A549 (cell line): ENCODE data around the gene CRISPLD2. TPM values are rescaled to one million over a fixed set of nuclear protein-coding genes. Genes with fewer than 3 reads are reported as not detected.

Experiments
- ATAC-seq, 2 experiments: fragments of 200-7000 bp in 1 of 2; fragments of >200 bp in 1 of 2; cut with Nextera tagmentation in 1 of 2; cut with Tn5 transposase in 1 of 2; 3 replicates each; pipeline versions ENCODE4 v1.8.0 to v1.9.1; 2018 to 2020; ENCODE audit warnings: mild to moderate bottlenecking in 1 of 2, moderate library complexity in 1 of 2
- CTCF ChIA-PET: fragments of 300-600 bp; sonication (Branson Sonifier 250); formaldehyde crosslinking; extraction: SDS; loops from one replicate; lab custom pipeline; 2021; ENCODE audit warnings: antibody characterized with exemption, inconsistent platforms; lab: Yijun Ruan, JAX
- POLR2A ChIA-PET: fragments of 350-600 bp; formaldehyde crosslinking; extraction: SDS; loops from one replicate; lab custom pipeline; 2021; ENCODE audit warnings: antibody characterized with exemption, inconsistent platforms; lab: Yijun Ruan, JAX
- DNase-seq, 2 experiments: peaks; one replicate each; pipeline versions ENCODE4 v3.0.0 to v3.0.0-alpha.2; 2011 to 2016; ENCODE audit warnings: low read depth in 1 of 2, low spot score in 1 of 2
- FAIRE-seq: peaks from 2 replicates; lab custom pipeline; 2011; peaks lifted over from hg19 to GRCh38; lab: Jason Lieb, UNC
- H3K27ac ChIP-seq, 2 experiments: fragments of >200 bp; sonication (Bioruptor Twin); formaldehyde crosslinking; 3 replicates each; pipeline ENCODE4 v1.5.1; 2016 to 2017
- H3K4me1 ChIP-seq: fragments of >200 bp; sonication (Bioruptor Twin); formaldehyde crosslinking; 3 replicates; pipeline ENCODE4 v1.6.1; 2016
- H3K4me2 ChIP-seq: fragments of >200 bp; sonication (Bioruptor Twin); formaldehyde crosslinking; 3 replicates; pipeline ENCODE4 v1.6.1; 2016
- H3K4me3 ChIP-seq: fragments of >200 bp; sonication (Bioruptor Twin); formaldehyde crosslinking; 3 replicates; pipeline ENCODE4 v1.5.1; 2016
- H3K9me3 ChIP-seq: fragments of >200 bp; sonication (Bioruptor Twin); formaldehyde crosslinking; 3 replicates; pipeline ENCODE4 v1.6.1; 2016
- BCL3 ChIP-seq: fragments of >200 bp; sonication (Bioruptor Twin); formaldehyde crosslinking; IDR thresholded peaks from 3 replicates; pipeline ENCODE4 v1.6.1; 2016
- CHD2 ChIP-seq: fragments of 150-350 bp; IDR thresholded peaks from 2 replicates; pipeline ENCODE4 v1.6.1; 2014; ENCODE audit warnings: low read length; ENCODE audit not compliant: partially characterized antibody
- CTCF ChIP-seq: fragments of >200 bp; sonication (Bioruptor Twin); formaldehyde crosslinking; IDR thresholded peaks from 3 replicates; pipeline ENCODE4 v1.5.1; 2016
- E2F6 ChIP-seq: IDR thresholded peaks from 2 replicates; pipeline ENCODE4 v1.6.1; 2012; ENCODE audit warnings: low read depth, borderline replicate concordance
- EHF ChIP-seq: fragments of 250-450 bp; sonication (Bioruptor Pico); IDR thresholded peaks from 2 replicates; pipeline ENCODE4 v1.5.0; 2020; ENCODE audit warnings: mild to moderate bottlenecking
- EHMT2 ChIP-seq: fragments of 200-600 bp; sonication (generic); IDR thresholded peaks from 2 replicates; pipeline ENCODE4 v1.6.1; 2016; ENCODE audit warnings: antibody characterized with exemption, low read depth, mild to moderate bottlenecking, moderate library complexity
- EP300 ChIP-seq, 2 experiments: fragments of >200 bp; sonication (Bioruptor Twin); formaldehyde crosslinking; IDR thresholded peaks; 2 replicates in 1 of 2; 3 replicates in 1 of 2; pipeline ENCODE4 v1.6.1; 2016 to 2017
- ESRRA ChIP-seq: fragments of 150-350 bp; IDR thresholded peaks from 2 replicates; pipeline ENCODE4 v1.6.1; 2014; ENCODE audit warnings: mild to moderate bottlenecking, low read length, borderline replicate concordance
- FOSB ChIP-seq: fragments of 250-450 bp; sonication (Bioruptor Pico); IDR thresholded peaks from 2 replicates; pipeline ENCODE4 v1.5.0; 2020; ENCODE audit warnings: mild to moderate bottlenecking, moderate library complexity
- GATA3 ChIP-seq: IDR thresholded peaks from 2 replicates; pipeline ENCODE4 v1.6.1; 2012; ENCODE audit warnings: borderline replicate concordance
- HDAC2 ChIP-seq: fragments of 200-600 bp; sonication (generic); IDR thresholded peaks from 2 replicates; pipeline ENCODE4 v1.6.1; 2016
- HEYL ChIP-seq: fragments of 250-450 bp; sonication (Bioruptor Pico); IDR thresholded peaks from 2 replicates; pipeline ENCODE4 v1.8.0; 2021; ENCODE audit warnings: mild to moderate bottlenecking, moderate library complexity
- HMGXB4 ChIP-seq: fragments of 250-450 bp; sonication (Bioruptor Pico); IDR thresholded peaks from 2 replicates; pipeline ENCODE4 v1.5.0; 2021; ENCODE audit warnings: mild to moderate bottlenecking, moderate library complexity, borderline replicate concordance
- HOXB13 ChIP-seq: fragments of 250-450 bp; sonication (Bioruptor Pico); IDR thresholded peaks from 2 replicates; pipeline ENCODE4 v1.5.0; 2020; ENCODE audit warnings: low read depth, mild to moderate bottlenecking, moderate library complexity
- HOXB5 ChIP-seq: fragments of 250-450 bp; sonication (Bioruptor Pico); IDR thresholded peaks from 2 replicates; pipeline ENCODE4 v1.5.0; 2020; ENCODE audit warnings: mild to moderate bottlenecking, moderate library complexity
- JUN ChIP-seq, 2 experiments: fragments of >200 bp; sonication (Bioruptor Twin); formaldehyde crosslinking; IDR thresholded peaks; 2 replicates in 1 of 2; 3 replicates in 1 of 2; pipeline ENCODE4 v1.6.1; 2016 to 2017
- KDM1A ChIP-seq: fragments of 200-600 bp; sonication (generic); IDR thresholded peaks from 2 replicates; pipeline ENCODE4 v1.6.1; 2016; ENCODE audit warnings: low read depth, mild to moderate bottlenecking
- MAFK ChIP-seq: fragments of 450-650 bp; IDR thresholded peaks from 2 replicates; pipeline ENCODE4 v1.6.1; 2014; ENCODE audit not compliant: partially characterized antibody
- MAX ChIP-seq: IDR thresholded peaks from 2 replicates; pipeline ENCODE4 v1.6.1; 2012
- MYC ChIP-seq: IDR thresholded peaks from 2 replicates; pipeline ENCODE4 v1.6.1; 2012; ENCODE audit warnings: mild to moderate bottlenecking, inconsistent platforms, low read length, improper control_type of control experiment, borderline replicate concordance
- PHF8 ChIP-seq: fragments of 200-600 bp; sonication (generic); IDR thresholded peaks from 2 replicates; pipeline ENCODE4 v1.6.1; 2016; ENCODE audit warnings: low read depth, mild to moderate bottlenecking, antibody characterized with exemption, moderate library complexity, borderline replicate concordance
- RARB ChIP-seq: fragments of 250-450 bp; sonication (Bioruptor Pico); IDR thresholded peaks from 2 replicates; pipeline ENCODE4 v1.8.0; 2021; ENCODE audit warnings: mild to moderate bottlenecking, moderate library complexity
- REST ChIP-seq: fragments of 200-600 bp; sonication (generic); IDR thresholded peaks from 2 replicates; pipeline ENCODE4 v1.6.1; 2016; ENCODE audit warnings: antibody characterized with exemption, mild to moderate bottlenecking, moderate library complexity
- RNF2 ChIP-seq: fragments of 200-600 bp; sonication (generic); IDR thresholded peaks from 2 replicates; pipeline ENCODE4 v1.6.1; 2016; ENCODE audit warnings: low read depth, mild to moderate bottlenecking, antibody characterized with exemption, moderate library complexity, borderline replicate concordance
- SMC3 ChIP-seq: fragments of >200 bp; sonication (Bioruptor Twin); formaldehyde crosslinking; IDR thresholded peaks from 3 replicates; pipeline ENCODE4 v1.6.1; 2018; ENCODE audit warnings: inconsistent platforms
- SREBF2 ChIP-seq: fragments of 450-650 bp; IDR thresholded peaks from 2 replicates; pipeline ENCODE4 v1.6.1; 2014; ENCODE audit warnings: mild to moderate bottlenecking, moderate library complexity
- USF2 ChIP-seq: fragments of 450-650 bp; IDR thresholded peaks from 2 replicates; pipeline ENCODE4 v1.6.1; 2014; ENCODE audit warnings: antibody characterized with exemption
- ZFP36 ChIP-seq: fragments of 450-650 bp; IDR thresholded peaks from 2 replicates; pipeline ENCODE4 v1.6.1; 2014; ENCODE audit warnings: borderline replicate concordance; ENCODE audit not compliant: partially characterized antibody
- ZSCAN20 ChIP-seq: fragments of 250-450 bp; sonication (Bioruptor Pico); IDR thresholded peaks from 2 replicates; pipeline ENCODE4 v1.8.0; 2022; ENCODE audit warnings: mild to moderate bottlenecking, moderate library complexity
- WGBS: methylation state at CpG from one replicate; pipeline ENCODE4 v1.1.6; 2017; ENCODE audit errors: missing lambda C conversion rate; 5-methylcytosine and 5-hydroxymethylcytosine counted together
- polyA plus RNA-seq, 4 experiments: library from polyadenylated mRNA; depleted of rRNA in 3 of 4; stranded (reverse); fragments of >200 nt; fragmentation: RNase III in 1 of 4; extraction: RNeasy Plus Mini Kit Qiagen cat#74134 plus additional on column Dnase treatment in 1 of 4; gene quantifications; 2 replicates in 3 of 4; 3 replicates in 1 of 4; pipeline ENCODE4 v1.2.3, GENCODE V29; 2011 to 2017

CRISPLD2 gene
- polyA plus RNA-seq, 2 of the 4 experiments (the other 2 are of a cell fraction): 0.85 to 1.6 TPM

GRCh38 chr16:84853534-84853933, 33.7 kb downstream of the CRISPLD2 start:
- WGBS: 72% methylated on average over 15 of the region's 16 CpGs
- Histone ChIP-seq H3K4me3 (no peak overlapping the region), H3K9me3 (peaks cover 3% of the 10 kb centered on the region; the same call in 1 of the 3 replicates), H3K4me1 (peaks cover 19% of the 10 kb centered on the region), H3K27ac (peak overlapping the region in 1 of 2 experiments; percentile 42; a peak in 1 of 6 replicates), H3K4me2 (no peak overlapping the region)
- TF ChIP-seq ESRRA (no peak), CHD2 (no peak), PHF8 (no peak), CTCF (no peak), EHF (no peak), HEYL (CRISPR knock-in tag) (no peak), ZSCAN20 (CRISPR knock-in tag) (no peak), E2F6 (no peak), GATA3 (no peak), BCL3 (no peak), HDAC2 (no peak), FOSB (no peak), SREBF2 (no peak), JUN (IDR thresholded peaks at IDR 0.05) (no peak), MYC (no peak), EHMT2 (no peak), RNF2 (no peak), KDM1A (no peak), EP300 (IDR thresholded peaks at IDR 0.05) (no peak)
- ATAC-seq (no peak), FAIRE-seq (no peak), DNase-seq (no peak)
- POLR2A ChIA-PET: no interaction called here
- CTCF ChIA-PET: interaction anchor here (0.9 kb wide), 1 partner anchor 11 kb away, joined by 3 read pairs; no protein-coding TSS in a partner anchor

- peaks cover 14% of the 10 kb centered on the region for H3K9me3 ChIP-seq
- ChIA-PET POLR2A (no interaction called here), CTCF (interaction anchor here (0.8 kb wide), 1 partner anchor 13 kb away, joined by 3 read pairs; no protein-coding TSS in a partner anchor)
- 78% methylated on average over 10 of the region's 11 CpGs for WGBS
- no peak overlapping the region for H3K4me3 ChIP-seq
- DNase-seq (no peak), FAIRE-seq (no peak), ATAC-seq (no peak)
- H3K4me1 ChIP-seq: peaks cover 19% of the 10 kb centered on the region
- H3K4me2 ChIP-seq: no peak overlapping the region
- no peak overlapping the region for H3K27ac ChIP-seq
- TF ChIP-seq USF2: no peak
- TF ChIP-seq JUN (IDR thresholded peaks at IDR 0.05): no peak
- TF ChIP-seq HOXB5 (CRISPR knock-in tag): no peak
- no peak for TF ChIP-seq REST
- TF ChIP-seq HOXB13 (CRISPR knock-in tag): no peak
- no peak for TF ChIP-seq MAX
- no peak for TF ChIP-seq KDM1A
- TF ChIP-seq RARB (CRISPR knock-in tag): no peak
- TF ChIP-seq HMGXB4 (CRISPR knock-in tag): no peak
- no peak for TF ChIP-seq SMC3
- no peak for TF ChIP-seq PHF8
- no peak for TF ChIP-seq EHF
- no peak for TF ChIP-seq MAFK
- no peak for TF ChIP-seq ZFP36
- no peak for TF ChIP-seq GATA3
Observed at GRCh38 chr16:84854759-84855158, 35.0 kb downstream of the CRISPLD2 start.
